Measurements from ENCODE around the gene KCNQ1.

Gene KCNQ1

DNA sequence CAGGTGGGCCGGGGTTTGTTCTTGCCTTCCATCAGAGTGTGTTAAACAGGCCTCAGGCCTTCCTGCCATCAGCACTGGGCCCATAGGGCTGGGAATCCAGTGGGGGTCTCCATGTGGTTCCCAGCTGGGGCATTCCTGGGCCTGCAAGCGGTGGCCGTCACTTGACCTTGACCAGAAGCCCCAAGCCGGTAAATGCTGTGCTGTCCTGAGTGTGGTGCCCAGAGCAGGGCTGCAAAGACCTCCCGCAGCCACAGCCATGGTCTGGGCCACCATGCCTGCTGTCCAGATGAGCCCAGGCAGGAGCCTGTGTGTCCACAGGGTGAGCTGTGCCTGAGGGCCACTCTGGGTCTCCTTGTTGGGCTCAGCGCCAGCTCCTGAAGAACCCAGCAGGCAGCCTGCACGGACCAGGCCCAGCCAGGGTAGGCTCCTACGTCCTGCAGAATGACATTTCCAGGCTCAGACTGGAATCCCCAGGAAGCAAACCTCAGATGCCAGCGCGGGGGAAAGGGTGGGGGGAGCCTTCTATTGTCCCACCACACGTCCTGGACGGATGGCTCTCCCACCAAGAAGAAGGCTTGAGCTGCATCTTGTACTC lies 137.6 kb downstream of the KCNQ1 start:
- DNase-seq: no peak

DNA sequence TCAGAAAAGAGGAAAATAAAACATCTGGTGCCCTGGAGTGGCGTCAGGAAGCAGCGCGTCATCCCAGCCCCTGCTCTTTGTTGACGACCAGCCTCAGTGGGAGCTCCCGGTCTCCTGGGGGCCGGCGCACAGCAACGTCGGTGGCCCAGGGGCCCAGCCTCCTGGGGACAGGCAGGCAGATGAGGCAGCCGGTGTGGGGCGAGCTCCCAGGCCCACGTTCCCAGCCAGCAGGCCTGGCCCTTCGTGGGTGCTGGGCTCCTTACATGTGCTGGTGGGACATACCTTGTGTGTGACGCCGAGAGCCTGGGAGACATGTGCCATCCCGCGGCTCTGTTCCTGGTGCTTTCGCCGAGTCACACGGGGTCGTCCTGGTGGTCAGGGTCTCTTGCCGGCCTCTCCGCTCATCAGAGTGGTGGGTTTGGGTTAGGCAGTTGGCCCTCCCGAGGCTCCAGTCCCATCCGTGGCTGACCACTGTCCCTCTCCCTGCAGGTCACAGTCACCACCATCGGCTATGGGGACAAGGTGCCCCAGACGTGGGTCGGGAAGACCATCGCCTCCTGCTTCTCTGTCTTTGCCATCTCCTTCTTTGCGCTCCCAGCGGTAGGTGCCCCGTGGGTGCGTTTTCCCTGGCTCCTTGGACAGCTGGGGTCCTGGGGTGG lies 138.3 kb downstream of the KCNQ1 start:
- peak; percentile 0 for DNase-seq

DNA sequence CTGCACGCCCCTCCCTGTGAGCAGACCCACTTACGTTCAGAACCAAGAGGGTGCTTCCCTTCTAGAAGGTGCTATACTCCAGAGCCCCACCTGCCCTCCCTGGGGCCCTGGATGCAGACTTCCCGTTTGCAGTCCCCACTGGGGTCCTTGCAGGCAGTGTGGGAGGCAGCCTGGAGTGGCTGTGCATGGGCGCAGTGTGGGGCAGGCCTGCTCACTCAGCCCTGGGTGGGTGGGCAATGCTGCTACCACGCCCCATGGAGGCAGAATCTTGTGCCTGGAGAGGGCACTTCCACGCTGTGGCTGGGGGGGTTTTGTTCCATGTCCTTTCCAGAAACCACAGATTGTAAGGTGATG lies 138.8 kb downstream of the KCNQ1 start:
- DNase-seq: no peak

DNA sequence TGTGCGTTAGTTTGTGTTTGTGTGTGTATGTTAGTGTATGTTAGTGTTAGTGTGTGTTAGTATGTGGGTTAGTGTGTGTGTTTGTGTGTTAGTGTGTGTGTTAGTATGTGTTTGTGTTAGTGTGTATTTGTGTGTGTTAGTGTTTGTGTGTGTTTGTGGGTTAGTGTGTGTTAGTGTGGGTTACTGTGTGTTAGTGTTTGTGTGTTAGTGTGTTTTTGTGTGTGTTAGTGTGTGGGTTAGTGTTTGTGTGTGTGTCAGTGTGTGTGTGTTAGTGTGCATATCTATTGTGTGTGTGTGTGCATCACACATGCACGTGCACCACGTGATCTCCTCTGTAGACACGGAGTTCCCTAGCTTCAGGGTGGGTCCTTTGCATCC lies 139.6 kb downstream of the KCNQ1 start:
- no peak for DNase-seq

DNA sequence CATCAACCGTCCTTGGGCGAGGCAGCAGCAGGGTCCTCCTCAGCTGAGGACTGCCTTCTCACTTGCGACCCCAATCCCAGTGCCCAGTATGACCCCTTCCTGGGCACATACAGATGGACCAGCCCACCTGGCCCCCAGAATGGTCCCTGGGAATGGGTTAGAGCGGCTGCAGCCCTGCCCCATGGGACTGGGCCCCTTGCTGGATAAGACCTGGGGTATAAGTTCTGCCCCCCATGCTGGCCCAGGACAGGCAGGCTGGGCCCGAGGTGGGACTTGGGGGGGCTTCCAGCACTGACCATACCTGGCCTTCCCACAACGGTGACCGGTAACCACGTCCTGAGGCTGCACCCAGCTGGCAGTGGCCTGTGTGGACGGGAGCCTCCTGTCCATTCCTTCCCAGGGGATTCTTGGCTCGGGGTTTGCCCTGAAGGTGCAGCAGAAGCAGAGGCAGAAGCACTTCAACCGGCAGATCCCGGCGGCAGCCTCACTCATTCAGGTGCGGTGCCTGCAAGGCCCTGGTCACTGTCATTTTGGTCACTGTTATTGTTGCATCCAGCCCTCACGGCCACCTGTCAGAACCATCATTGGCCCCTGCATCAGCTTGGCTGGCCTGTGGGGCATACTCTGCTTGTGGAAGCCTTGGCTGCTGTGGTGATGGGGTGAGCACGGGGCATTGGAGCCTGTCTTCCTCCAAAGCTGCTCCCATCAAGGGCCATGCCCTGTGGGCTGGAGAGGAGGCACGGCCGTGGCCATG lies 140.2 kb downstream of the KCNQ1 start:
- no peak for DNase-seq

DNA sequence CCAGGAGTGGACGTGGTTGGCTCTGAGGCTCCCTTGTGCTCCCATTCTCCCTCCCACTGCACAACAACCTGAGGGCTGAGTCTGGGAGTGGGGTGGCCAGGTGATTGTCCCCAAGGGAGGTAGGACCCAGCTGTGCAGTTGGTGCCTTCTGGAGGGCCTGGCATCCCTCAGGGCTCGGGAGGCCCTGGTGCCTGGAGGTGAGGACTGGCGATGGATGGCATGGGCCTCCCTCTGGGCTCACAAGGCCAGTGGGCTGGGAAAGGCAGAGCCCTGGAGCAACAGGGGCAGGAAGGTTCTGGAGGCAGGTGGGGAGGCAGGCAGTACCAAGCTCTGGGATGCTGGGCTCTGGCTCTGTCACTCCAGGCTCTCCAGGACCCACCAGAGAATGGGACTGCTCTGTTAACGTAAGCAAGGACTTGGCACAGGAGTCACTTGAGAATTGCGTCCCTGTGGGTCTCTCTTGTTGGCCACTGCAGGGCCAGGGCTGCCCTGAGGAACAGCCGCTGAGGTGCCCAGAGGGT lies 140.8 kb downstream of the KCNQ1 start:
- DNase-seq: no peak

DNA sequence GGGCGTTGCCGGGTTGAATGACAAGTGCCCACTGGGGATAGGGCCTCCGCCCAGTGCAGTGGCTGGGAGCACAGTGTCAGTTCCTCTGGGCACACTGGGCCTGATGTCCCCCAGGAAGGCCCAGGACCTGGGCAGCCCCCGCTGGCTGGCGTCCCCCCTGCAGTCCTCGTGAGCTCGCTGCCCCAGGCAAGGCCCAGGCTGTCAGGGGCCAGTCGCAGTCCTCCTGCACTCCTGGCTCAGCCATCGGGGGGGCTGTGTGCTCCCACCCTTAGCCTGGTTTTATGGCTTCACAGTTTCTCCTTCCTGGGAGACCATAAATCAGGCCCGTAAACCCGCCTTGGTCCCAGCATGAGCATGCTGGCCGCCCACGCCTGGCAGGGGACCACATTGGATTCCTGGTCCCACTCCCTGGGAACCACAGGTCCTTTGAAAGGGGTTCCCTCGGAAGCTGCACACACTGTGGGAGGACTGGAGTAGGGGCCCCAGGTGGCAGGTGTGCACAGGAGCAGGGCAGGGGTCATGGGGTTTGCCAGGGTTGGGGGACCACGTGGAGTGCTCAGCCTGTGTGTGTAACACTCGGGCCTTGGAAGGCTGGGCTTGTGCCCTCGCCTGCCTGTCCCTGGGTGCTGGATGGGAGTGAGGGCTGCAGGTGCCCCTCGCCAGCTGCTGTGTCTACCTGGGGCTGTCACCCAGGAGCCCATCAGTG lies 141.4 kb downstream of the KCNQ1 start:
- no peak for DNase-seq

DNA sequence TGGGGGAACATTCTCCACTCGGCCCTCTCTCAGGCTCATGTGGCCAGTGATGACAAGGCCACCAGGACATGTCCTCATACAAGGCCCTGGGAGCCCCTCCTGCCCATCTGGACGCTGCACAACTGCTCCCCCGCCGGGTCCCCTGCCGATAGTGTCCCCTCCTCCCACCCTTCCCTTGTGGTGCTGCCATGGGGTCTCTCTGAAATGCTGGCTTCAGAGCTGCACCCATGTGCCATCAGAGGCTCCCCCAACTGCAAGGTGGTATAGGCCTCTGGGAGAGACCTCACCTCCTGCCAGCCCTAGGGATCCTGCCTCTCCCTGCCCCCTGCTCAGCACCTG lies 142.0 kb downstream of the KCNQ1 start:
- DNase-seq: no peak

DNA sequence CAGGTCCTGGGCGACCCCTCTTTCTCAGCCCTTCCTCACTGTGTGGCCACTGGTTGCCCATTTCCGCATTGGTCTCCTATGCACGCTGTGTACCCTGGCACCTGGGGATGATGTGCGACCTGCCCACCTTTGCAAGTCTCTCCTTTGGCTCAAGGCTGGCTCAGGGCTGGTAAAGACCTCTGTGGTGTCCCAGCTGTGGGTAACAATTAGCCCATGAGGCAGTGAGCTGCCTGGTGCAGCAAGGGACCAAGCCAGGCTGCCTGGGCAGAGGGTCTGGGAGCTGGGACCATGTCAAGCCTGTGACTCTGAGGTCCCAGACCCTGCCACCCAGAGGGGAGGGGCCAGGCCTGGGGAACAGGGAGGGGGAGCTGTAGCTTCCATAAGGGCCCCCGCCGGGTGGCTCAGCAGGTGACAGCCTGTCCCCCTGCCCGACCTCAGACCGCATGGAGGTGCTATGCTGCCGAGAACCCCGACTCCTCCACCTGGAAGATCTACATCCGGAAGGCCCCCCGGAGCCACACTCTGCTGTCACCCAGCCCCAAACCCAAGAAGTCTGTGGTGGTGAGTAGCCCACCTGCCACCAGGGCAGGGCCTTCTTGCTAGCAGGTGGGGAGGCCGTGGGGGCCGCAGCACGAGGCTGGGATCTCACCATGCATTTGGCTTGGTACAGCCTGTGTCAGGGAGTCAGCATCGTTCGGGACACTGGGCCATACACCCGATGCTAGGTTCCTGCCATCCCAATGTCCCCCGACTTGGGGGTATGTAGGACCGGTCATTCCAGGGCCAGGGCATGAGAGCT lies 142.5 kb downstream of the KCNQ1 start:
- no peak for DNase-seq

DNA sequence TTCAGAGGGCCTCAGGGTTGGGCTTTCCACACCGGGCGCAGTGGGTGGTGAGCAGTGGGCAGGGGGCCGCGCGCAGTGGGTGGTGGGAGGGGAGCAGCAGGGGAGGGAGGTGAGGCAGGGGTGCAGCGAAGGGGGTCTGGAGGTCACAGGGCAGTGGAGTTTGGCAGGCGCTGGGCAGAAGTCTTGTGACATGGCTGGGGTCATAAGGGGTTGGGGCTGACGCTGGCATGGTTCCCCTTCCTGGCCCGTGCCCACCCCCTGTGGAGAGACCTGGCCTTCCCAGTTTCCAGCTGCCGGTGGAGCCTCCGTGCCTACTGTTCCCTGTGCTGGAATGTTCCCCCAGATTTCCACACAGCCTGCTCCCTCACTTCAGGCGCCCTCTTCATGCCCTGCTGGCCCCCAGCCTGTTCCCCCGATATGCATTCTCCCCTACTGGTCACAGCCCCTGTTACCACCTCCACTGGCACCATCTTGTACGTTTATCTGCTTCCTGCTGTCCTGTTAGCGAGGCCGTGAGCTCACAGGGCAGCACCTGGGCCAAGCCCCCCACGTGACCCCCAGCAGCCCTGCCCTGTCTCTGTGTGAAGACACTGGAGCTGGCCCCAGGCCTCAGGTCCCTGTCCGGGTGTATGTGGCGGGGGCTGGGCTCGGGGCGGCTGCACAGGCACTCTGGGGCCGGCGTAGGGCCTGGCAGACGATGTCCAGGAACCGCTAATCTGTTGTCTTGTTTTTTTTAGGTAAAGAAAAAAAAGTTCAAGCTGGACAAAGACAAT lies 143.4 kb downstream of the KCNQ1 start:
- no peak for DNase-seq

DNA sequence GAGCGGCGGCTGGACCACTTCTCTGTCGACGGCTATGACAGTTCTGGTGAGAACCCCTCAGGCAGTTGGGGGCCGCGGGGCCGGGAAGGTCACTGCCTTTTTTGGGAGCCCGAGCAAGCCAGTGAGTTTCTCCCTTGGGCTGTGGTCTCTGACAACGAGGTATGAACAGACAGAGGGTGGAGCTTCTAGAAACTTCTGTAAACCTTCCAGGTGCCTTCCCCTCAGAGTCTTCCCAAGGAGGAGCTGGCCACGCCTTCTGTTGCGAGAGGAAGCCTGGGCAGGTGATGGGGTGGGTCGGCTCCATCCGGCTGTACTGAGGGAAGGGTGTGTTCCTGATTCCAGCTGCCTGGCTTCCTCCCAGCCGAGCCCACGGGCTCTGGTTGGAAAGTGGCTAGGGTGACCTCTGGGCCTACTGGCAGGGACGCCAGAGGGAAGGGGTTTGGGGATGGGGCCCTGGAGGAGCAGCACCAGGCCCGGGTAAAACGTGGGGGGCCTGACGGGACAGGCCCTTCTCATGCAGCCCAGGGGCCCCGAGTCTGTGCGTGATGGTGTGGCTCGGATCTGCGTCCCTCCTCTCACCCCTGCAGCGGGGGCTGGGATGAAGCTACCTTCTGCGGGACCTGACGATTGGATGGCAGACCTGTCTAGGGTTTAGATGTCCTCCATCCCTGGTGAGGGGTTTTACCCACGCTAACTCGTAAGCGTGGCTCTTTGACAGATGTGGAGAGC lies 144.2 kb downstream of the KCNQ1 start:
- no peak for DNase-seq

DNA sequence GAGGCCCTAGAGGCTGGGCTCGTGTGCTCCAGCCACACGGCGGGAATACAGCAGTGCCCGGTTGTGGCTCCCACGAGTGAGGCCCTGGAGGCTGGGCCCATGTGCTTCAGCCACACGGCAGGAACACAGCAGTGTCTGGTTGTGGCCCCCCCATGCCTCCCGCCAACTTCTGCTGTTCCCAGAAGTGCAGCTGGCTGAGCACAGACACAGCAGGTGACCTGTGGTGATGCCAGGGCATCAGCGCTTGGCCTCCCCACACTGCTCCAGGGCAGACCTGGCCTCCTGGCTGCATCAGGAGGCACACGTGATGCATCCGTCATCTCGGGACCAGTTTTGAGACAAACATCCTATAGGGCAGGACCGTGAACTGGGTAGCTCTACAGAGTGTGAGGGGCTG lies 144.7 kb downstream of the KCNQ1 start:
- DNase-seq: no peak

DNA sequence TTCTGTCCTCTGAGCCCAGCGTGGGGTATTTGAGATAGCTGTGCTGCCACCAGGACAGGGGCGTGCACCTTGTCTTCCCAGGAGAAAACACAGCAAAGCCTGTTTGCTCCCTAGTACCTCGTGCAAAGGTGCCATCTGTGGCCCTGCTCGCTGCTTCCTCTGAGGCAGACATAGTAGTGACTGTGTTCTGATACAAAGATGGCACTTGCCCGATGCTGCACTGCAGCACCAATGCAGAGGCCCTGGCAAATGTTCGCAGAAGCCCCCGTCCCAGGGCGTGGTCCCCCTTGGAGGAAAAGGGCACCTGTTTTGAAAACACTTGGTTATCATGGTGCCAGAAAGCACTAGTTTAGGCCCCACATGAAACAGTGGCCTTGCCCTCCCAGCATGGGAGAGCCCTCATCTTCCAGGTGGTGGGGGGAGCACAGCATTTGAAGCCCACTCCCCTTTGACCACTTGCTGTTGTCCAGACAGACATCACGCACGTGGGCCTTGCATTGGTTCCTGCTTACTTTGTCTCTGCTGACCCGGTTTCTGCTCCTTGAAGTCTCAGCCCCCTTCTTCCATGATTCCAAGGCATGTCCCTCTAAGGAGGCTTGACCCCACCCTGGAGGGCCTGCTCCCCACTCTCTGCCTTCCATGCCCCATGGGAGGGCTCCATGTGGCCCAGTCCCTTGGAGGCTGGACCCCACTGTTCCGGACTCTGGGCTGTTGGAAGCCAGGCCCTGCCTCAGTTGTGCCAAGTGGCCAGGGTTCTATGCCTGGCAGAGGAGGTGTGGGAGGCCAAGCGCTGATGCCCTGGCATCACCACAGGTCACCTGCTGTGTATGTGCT lies 145.5 kb downstream of the KCNQ1 start:
- DNase-seq: no peak

DNA sequence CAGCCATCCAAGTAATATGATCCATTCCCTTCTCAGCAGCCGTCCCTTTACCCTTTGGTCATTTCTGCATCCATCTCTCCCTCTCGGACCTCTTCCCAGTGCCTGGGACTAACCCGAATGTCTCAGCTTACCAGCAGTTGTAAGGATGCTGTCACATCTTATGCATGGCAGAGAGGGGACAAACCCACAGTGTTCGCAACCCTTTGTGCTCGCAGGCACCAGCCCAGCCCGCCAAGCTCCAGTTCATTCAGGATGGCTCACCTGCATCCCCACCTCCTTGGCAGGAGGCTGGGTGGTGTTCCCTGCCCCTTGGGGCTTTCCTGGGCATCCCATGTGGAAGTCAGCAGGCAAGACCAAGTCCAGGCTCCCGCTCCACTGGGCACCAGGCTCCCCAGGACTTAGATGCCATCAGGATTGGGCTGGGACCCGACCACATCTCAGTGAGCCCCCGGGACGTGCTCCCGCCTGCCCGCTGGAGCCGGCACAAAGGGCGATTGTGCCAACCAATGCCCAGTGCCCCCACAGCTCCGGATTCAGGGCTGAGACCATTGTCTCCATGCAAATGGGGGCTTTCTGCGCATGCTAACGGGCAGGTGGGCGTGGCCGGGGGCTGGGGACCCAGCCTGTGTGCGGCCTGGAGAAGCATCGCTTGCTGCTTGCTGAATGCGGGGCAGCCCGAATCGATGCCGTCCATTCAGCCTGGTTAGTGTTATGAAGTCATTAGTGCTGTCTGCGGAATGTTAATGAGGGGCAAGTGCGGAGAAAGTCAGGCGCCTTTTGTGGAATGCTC lies 146.4 kb downstream of the KCNQ1 start:
- DNase-seq: no peak

DNA sequence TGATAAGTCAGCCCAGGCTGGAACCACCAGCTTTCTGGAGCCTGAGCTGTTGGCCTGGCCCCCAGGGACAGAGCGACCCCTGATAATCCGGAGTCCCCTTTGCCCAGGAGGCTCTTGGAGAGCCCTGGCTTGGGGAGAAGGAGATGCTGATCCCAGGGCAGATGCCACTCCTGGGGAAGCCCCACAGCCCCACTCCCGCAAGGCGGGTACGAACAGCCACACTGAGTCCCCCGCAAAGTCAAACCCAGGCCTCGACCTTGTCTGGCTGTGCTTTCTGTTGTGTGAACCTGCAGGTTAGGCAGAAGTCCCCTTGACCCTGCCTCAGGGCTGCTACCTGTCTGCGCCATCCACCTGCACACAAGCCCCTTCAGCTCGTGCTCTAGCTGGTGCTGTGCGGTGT lies 147.0 kb downstream of the KCNQ1 start:
- no peak for DNase-seq

DNA sequence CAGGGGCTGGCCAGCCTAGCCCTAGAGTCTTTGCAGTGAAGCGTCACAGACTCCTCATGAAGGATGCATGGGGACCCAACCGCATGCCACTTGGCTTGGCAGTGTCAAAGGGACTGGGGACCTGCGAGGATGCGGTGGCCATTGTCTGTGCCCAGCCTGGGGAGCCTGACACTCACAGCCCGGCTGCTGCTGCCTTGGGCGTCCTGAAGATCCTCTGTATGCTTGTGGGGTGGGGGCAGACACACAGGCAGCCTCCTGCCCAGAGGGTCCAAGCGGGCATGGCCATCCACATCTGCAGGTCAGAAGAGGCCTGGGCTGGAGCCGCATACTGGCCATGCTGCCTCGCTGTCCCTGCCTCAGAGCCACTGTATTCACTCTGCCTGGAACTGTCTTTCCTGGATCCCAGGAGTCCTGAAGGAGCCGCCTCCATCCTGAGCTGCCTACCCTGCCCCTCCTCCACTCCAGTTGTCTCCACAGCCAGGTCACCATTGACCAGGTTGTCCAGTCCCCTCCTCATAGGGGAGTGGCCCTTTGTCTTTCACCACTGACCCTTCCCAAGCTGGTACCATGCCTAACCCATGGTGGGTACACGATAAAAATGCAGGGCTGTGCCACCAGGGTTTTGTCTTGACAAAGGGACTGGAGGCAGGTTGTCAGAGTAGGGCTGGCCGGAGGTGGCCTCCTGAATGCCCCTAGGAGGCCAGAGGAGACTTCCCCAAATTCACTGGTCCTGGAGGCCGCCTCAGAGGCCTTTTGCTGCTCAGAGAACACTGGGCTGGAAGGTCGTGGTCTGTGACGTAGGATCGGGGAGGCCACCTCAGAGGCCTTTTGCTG lies 148.0 kb downstream of the KCNQ1 start:
- DNase-seq: no peak

DNA sequence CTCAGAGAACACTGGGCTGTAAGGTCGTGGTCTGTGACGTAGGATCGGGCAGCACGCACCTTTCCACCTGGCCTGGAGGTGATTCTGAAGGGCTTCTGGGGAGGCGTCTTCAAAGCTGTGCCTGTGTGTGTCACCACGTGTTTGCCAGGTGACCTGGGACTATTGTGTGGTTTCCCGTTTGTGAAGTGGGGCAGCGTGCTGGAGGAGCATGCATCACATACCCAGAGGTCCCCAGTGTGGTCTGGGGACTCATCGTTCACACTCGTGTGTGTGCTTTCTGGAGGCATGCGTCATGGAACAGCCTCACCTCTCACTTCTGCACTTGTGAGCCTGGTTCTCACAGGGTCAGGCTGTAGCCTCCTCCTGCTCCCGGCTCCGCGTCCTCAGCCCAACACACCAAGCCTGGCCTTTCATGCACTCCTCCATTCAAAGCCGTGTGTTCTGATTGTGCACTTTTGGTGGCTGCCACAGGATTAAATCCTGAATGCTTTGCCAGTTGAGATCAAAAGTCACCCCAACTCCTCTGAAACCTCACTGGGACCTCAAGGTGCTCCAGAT lies 148.7 kb downstream of the KCNQ1 start:
- DNase-seq: no peak

DNA sequence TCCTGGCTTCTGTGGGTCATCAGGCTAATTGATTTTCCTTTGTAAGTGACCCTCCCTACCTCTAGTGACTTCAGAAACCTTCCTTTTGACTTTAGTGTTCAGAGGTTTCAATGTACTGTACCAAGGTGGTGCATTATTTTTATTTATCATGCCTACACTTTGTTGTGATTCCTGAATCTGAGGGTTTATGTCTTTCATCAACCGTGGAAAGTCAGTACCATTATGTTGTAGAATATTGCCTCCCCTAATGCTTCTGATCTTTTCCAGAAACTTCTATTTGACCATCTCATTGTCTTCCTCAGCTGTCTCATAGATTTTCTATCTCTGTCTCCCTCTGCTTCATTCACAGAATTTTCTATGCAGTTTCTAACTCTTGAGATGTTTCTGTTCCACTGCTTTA lies 149.5 kb downstream of the KCNQ1 start:
- DNase-seq: no peak

All from stimulated activated CD4-positive, alpha-beta T cell treated with anti-CD3 and anti-CD28 coated beads, Interleukin-1b, Interleukin-23, amount 100 ng/mL, for 48 hours (primary cell).